ACC112 (cell line): ENCODE measurements around the gene HMGXB3.
"Not testable (repeated sequence)": the region's sequence is repeated elsewhere in the genome, so short reads cannot be mapped to it uniquely, and the experiment has no call there.

Experiments
- H2AFZ ChIP-seq: fragments of 200-600 bp; sonication (generic); one replicate; pipeline ENCODE4 v1.6.0; 2017; ENCODE audit warnings: antibody characterized with exemption, low read length; ENCODE audit not compliant: unreplicated experiment
- H3K27ac ChIP-seq: fragments of 200-600 bp; sonication (generic); 2 replicates; pipeline ENCODE4 v1.5.1; 2014; ENCODE audit warnings: low read depth, mild to moderate bottlenecking, antibody characterized with exemption, low read length, moderate library complexity
- H3K27me3 ChIP-seq: fragments of 200-600 bp; sonication (generic); 2 replicates; pipeline ENCODE4 v1.6.1; 2014; ENCODE audit warnings: mild to moderate bottlenecking, antibody characterized with exemption, low read length, moderate library complexity, mixed read lengths; ENCODE audit not compliant: insufficient read depth
- H3K36me3 ChIP-seq: fragments of 200-600 bp; sonication (generic); 2 replicates; pipeline ENCODE4 v1.6.1; 2016; ENCODE audit warnings: mild to moderate bottlenecking, antibody characterized with exemption, low read length, moderate library complexity, mixed read lengths; ENCODE audit not compliant: insufficient read depth
- H3K4me1 ChIP-seq: fragments of 200-600 bp; sonication (generic); one replicate; pipeline ENCODE4 v1.6.1; 2016; ENCODE audit warnings: low read length, mixed read lengths; ENCODE audit not compliant: insufficient read depth, unreplicated experiment, control insufficient read depth
- H3K4me3 ChIP-seq: fragments of 200-600 bp; sonication (generic); 2 replicates; pipeline ENCODE4 v1.5.1; 2014; ENCODE audit warnings: mild to moderate bottlenecking, low read depth, low read length
- H3K79me2 ChIP-seq: fragments of 200-600 bp; sonication (generic); one replicate; pipeline ENCODE4 v1.6.0; 2016; ENCODE audit warnings: low read length; ENCODE audit not compliant: control insufficient read depth, unreplicated experiment, insufficient read depth

Gene HMGXB3

GRCh38 chr5:150078802-150079689, 78.5 kb downstream of the HMGXB3 start:
- no peak overlapping the region for H3K4me3 ChIP-seq
- H3K27ac ChIP-seq, result no peak overlapping the region
- H3K79me2 ChIP-seq, result no peaks in the 10 kb centered on the region
- H3K36me3 ChIP-seq, result no peaks in the 10 kb centered on the region
- no peaks in the 10 kb centered on the region for H3K27me3 ChIP-seq
- no peak overlapping the region for H2AFZ ChIP-seq
- no peaks in the 10 kb centered on the region for H3K4me1 ChIP-seq

- no peaks in the 10 kb centered on the region for H3K4me1 ChIP-seq
Measured at GRCh38 chr5:150079909-150080461, 79.4 kb downstream of the HMGXB3 start.

GRCh38 chr5:150080696-150081435, 80.3 kb downstream of the HMGXB3 start:
- H3K27me3 ChIP-seq, result no peaks in the 10 kb centered on the region

More at GRCh38 chr5:150079909-150080461, 79.4 kb downstream of the HMGXB3 start:
- Histone ChIP-seq H3K79me2 (no peaks in the 10 kb centered on the region), H3K36me3 (no peaks in the 10 kb centered on the region), H3K27ac (no peak overlapping the region), H2AFZ (no peak overlapping the region), H3K4me3 (no peak overlapping the region), H3K27me3 (no peaks in the 10 kb centered on the region)

GRCh38 chr5:150081541-150082283, 81.2 kb downstream of the HMGXB3 start:
- Histone ChIP-seq H3K79me2 (no peaks in the 10 kb centered on the region), H3K27me3 (no peaks in the 10 kb centered on the region), H2AFZ (no peak overlapping the region), H3K4me3 (no peak overlapping the region), H3K27ac (no peak overlapping the region), H3K4me1 (no peaks in the 10 kb centered on the region), H3K36me3 (no peaks in the 10 kb centered on the region)

More at GRCh38 chr5:150080696-150081435, 80.3 kb downstream of the HMGXB3 start:
- H3K36me3 ChIP-seq, result no peaks in the 10 kb centered on the region
- no peak overlapping the region for H3K4me3 ChIP-seq
- H3K27ac ChIP-seq, result no peak overlapping the region
- no peaks in the 10 kb centered on the region for H3K79me2 ChIP-seq
- H2AFZ ChIP-seq, result no peak overlapping the region
- no peaks in the 10 kb centered on the region for H3K4me1 ChIP-seq

GRCh38 chr5:150082374-150082773, 81.8 kb downstream of the HMGXB3 start:
- H3K4me3 ChIP-seq, result no peak overlapping the region
- no peak overlapping the region for H3K27ac ChIP-seq
- H3K79me2 ChIP-seq, result no peaks in the 10 kb centered on the region
- no peaks in the 10 kb centered on the region for H3K36me3 ChIP-seq
- H3K27me3 ChIP-seq, result no peaks in the 10 kb centered on the region
- H3K4me1 ChIP-seq, result no peaks in the 10 kb centered on the region
- no peak overlapping the region for H2AFZ ChIP-seq

GRCh38 chr5:150082889-150083288, 82.3 kb downstream of the HMGXB3 start:
- no peak overlapping the region for H2AFZ ChIP-seq
- H3K36me3 ChIP-seq, result no peaks in the 10 kb centered on the region
- H3K79me2 ChIP-seq, result no peaks in the 10 kb centered on the region
- H3K27ac ChIP-seq, result no peak overlapping the region
- no peaks in the 10 kb centered on the region for H3K4me1 ChIP-seq
- no peaks in the 10 kb centered on the region for H3K27me3 ChIP-seq
- H3K4me3 ChIP-seq, result no peak overlapping the region

GRCh38 chr5:150084754-150085153, 84.2 kb downstream of the HMGXB3 start:
- not testable (repeated sequence) for H2AFZ ChIP-seq, H3K4me3 ChIP-seq, H3K4me1 ChIP-seq, H3K27ac ChIP-seq, H3K79me2 ChIP-seq, H3K27me3 ChIP-seq, H3K36me3 ChIP-seq

- Histone ChIP-seq H3K4me3 (no peak overlapping the region), H2AFZ (no peak overlapping the region), H3K27me3 (no peaks in the 10 kb centered on the region), H3K79me2 (no peaks in the 10 kb centered on the region), H3K36me3 (no peaks in the 10 kb centered on the region), H3K27ac (no peak overlapping the region), H3K4me1 (no peaks in the 10 kb centered on the region)
Measured at GRCh38 chr5:150085191-150085912, 84.8 kb downstream of the HMGXB3 start.

GRCh38 chr5:150085950-150086715, 85.6 kb downstream of the HMGXB3 start, which contains the start of gene CSF1R:
TSS of gene CSF1R (minus strand) at chr5:150086554. CDS start at chr5:150086427, 127 bp downstream.
- Histone ChIP-seq H3K27me3 (no peaks in the 10 kb centered on the region), H3K79me2 (no peaks in the 10 kb centered on the region), H3K27ac (no peak within 1 kb of the TSS), H3K36me3 (no peaks in the 10 kb centered on the region), H2AFZ (no peak within 1 kb of the TSS), H3K4me1 (no peaks in the 10 kb centered on the region), H3K4me3 (no peak within 1 kb of the TSS)
